IPS DF 4.7 (cell line): ENCODE data around the gene RPL12.

ENCODE experiments used
- DNase-seq: peaks from one replicate; pipeline ENCODE4 v3.0.0-alpha.2; 2013; ENCODE audit warnings: low spot score; ENCODE audit errors: extremely low read depth

Gene RPL12

GRCh38 chr9:127405344-127406125 lies 45.7 kb downstream of the RPL12 start:
- no peak for DNase-seq

DNA sequence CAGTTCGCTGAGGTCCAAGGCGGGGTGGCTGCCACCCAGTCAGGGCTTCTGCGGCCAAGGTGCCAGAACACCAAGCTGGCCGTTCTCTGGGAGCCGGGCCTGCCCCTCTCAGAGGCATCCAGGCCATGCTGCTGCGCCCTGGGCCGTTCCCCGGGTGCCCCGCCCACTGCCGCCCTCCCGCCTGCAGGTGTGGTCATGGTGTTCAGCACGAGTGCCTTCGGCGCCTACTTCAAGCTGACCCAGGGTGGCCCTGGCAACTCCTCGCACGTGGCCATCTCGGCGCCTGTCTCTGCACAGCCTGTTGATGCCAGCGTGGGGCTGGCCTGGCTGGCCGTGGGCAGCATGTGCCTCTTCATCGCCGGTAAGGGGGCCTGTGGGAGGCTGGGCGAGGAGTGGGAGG lies 46.6 kb downstream of the RPL12 start:
- no peak for DNase-seq

DNA sequence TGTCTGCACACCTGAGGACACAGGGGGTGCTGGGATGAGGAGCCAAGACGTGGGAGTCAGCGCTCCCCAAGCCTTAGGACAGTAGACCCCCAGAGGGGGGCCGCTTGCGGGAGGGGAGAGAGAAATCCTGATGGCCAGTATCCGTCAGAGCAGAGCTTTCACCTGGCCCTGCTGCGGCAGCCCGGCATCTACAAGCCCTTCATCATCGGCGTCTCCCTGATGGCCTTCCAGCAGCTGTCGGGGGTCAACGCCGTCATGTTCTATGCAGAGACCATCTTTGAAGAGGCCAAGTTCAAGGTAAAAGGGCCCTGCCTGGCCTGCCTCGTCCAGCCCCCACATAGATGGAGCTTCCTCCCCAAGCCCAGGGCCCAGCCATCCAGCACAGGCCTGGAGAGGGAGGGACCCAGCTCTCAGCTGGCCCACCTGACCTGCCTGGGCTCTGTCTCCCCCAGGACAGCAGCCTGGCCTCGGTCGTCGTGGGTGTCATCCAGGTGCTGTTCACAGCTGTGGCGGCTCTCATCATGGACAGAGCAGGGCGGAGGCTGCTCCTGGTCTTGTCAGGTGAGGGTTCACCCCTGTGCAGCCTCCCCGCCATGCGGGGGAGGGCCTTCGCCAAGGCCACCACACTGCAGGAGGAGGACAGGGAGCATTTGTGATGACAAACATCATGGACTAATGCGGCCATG lies 47.6 kb downstream of the RPL12 start:
- DNase-seq, result no peak

DNA sequence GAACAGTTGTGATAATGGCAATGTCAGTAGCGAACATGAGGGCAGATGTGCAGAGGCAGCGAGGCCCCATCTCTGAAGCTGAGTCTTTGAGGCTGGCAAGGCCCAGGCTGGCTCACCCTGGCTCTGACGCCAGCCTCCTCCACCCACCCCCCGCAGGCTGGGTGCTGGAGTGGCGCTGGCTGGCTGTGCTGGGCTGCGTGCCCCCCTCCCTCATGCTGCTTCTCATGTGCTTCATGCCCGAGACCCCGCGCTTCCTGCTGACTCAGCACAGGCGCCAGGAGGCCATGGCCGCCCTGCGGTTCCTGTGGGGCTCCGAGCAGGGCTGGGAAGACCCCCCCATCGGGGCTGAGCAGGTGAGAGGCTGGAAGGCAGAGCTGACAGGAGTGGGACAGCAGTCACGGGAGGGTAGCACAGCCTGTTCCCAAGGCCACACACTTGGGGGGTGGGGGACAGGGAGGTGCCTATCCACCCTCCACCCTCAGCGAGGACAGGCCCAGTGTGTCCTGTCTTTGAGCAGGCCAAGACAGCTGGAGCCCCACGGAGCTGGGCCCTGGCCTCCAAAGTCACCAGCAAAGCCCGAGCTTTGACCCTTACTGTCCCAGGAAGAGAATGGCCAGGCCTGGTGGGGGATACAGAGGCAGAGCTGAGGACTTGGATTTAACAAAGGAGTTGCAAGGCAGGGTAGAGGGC lies 48.7 kb downstream of the RPL12 start:
- no peak for DNase-seq

GRCh38 chr9:127399736-127400269 lies 51.4 kb downstream of the RPL12 start:
- no peak for DNase-seq

DNA sequence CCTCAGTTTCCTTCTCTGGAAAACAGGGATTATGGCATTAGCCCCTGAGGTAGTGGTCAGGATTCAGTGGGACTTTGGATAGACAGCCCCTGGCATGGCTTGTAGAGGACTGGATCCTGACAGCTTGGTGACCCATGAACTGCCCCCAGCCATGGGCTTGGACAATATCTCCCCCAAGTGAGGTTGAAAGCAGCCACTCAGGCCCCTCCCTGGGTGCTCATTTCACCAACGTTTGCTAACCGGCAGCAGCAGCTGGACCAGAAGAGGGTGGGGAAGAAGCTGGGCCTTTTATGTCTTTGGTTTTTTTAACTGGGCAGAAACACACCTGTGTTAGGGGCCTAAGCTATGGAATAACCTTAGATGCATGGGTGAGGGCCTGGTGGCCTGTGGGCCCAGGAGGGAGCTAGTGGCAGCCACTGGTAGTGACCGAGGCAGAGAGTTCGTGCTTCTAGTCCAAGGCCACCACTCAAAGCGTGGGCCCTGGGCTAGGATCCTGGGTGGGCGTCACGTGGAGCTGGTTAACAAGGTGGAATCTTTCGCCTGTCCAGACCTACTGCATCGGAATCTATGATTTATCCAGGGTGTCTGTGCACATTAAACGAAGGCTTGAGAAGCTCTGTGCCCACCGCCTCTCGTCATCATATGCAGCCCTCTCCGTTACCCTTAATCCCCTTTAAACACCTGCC lies 52.3 kb downstream of the RPL12 start:
- DNase-seq, result no peak

- no peak for DNase-seq
Measured at GRCh38 chr9:127398275-127398647, 52.9 kb downstream of the RPL12 start.
